ENCODE results near the gene ARHGEF28. TPM values are rescaled to one million over a fixed set of nuclear protein-coding genes. Genes with fewer than 3 reads are reported as not detected.

Gene ARHGEF28
- total RNA-seq, 1 donor = 26.2 TPM

GRCh38 chr5:73867345-73868335 is 241.6 kb downstream of the ARHGEF28 start:
- peak; percentile 32 for DNase-seq (ENCODE audit: low read depth)
- no peak overlapping the region for H3K4me3 ChIP-seq (ENCODE audit: low read depth, low read length)
- no peak for TF ChIP-seq CTCF (IDR thresholded peaks at IDR 0.05; ENCODE audit: insufficient read depth, low read length)

GRCh38 chr5:73883646-73884045 is 257.6 kb downstream of the ARHGEF28 start:
- DNase-seq (ENCODE audit: low read depth) = peak; percentile 25
- TF ChIP-seq CTCF (IDR thresholded peaks at IDR 0.05; ENCODE audit: insufficient read depth, low read length) = no peak
- no peak overlapping the region for H3K4me3 ChIP-seq (ENCODE audit: low read depth, low read length)

- TF ChIP-seq CTCF (IDR thresholded peaks at IDR 0.05; ENCODE audit: insufficient read depth, low read length) = no peak
- no peak overlapping the region for H3K4me3 ChIP-seq (ENCODE audit: low read depth, low read length)
- DNase-seq (ENCODE audit: low read depth) = no peak
These were observed 261.7 kb downstream of the ARHGEF28 start for GRCh38 chr5:73887688-73888087.

- no peak for TF ChIP-seq CTCF (IDR thresholded peaks at IDR 0.05; ENCODE audit: insufficient read depth, low read length)
- DNase-seq (ENCODE audit: low read depth) = no peak
- no peak overlapping the region for H3K4me3 ChIP-seq (ENCODE audit: low read depth, low read length)
These were observed 264.6 kb downstream of the ARHGEF28 start for GRCh38 chr5:73890569-73890968.

GRCh38 chr5:73892218-73892617 is 266.2 kb downstream of the ARHGEF28 start:
- no peak for TF ChIP-seq CTCF (IDR thresholded peaks at IDR 0.05; ENCODE audit: insufficient read depth, low read length)
- no peak for DNase-seq (ENCODE audit: low read depth)
- no peak overlapping the region for H3K4me3 ChIP-seq (ENCODE audit: low read depth, low read length)

- peak; percentile 99 for DNase-seq (ENCODE audit: low read depth)
- TF ChIP-seq CTCF (IDR thresholded peaks at IDR 0.05; ENCODE audit: insufficient read depth, low read length) = no peak
- H3K4me3 ChIP-seq (ENCODE audit: low read depth, low read length) = no peak overlapping the region
These were observed 266.8 kb downstream of the ARHGEF28 start for GRCh38 chr5:73892806-73893205.
